Stimulated activated CD8-positive, alpha-beta memory T cell treated with anti-CD3 and anti-CD28 coated beads, Interleukin-4, amount 100 ng/mL, for 24 hours (primary cell): ENCODE data around the gene BRD1.

Source experiments
- DNase-seq: peaks from one replicate; pipeline ENCODE4 v3.0.0-alpha.2; 2020; ENCODE audit warnings: low read depth

BRD1 gene

DNA sequence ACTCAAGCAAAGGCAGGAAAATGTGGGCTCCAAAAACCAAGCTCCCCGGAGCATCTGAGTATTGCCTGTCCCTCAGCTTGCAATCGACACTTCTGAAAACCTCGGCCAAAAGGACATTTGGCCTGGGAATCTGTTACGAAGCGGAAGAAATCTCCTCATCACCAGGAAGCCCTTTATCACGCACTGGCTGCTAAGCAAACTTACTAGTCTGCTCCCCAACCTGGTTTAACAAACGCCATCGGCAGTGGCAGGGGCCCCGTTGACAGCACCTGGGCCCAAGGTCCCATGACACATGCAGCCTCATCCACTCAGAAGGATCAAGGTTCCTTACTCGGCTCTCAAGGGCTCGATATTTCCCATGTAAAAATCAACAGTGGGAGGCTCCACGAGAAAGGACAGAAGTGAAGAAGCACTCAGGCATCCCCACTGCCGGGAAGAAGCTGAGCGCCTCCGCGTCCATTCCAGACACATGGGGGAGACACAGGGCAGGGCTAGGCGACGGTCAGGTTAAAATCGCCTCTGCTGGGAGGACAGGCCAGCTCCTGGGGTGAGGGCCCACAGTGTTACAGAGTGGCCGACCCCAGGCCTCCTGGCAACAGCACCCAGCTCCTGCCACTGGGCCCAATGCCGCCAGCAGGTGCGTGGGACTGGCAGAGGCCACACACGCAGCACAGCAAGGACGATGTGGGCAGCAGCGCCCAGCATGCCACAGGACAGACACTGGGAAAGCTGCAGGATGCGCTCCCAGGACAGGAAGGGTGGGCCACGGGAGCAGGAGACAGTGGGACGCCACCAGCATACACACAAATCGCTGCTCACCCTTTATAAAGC lies 27.1 kb downstream of the BRD1 start:
- no peak for DNase-seq

DNA sequence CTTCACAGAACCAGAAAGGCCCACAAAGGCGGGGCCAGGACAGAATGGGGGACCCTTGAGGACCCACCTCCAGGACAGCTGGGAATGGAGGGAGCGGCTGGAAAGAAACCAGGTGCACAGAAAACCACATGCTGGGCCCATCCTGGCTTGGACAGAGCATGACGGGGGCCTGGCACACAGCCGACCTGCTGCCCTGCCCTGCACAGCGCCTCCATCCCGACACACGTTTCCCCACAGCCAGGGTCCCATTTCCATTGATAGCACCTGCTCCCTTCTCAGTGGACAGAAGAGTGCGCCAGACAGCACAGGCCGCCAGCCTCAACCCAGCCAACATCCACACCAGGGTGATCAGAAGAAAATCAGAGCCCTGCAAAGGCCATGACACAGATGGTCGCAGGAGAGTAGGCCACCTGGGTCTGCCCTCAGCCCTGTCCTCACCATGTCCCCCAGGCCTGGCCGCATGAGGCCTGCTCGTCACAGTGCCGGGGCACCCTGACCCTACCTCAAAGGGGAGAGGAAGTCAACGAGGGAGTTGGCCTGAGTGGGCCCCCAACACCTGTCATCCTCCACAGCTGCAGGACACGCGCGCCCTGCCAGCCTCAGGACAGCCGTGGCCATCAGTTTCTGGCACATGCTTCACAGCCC lies 28.1 kb downstream of the BRD1 start:
- DNase-seq, result no peak

- DNase-seq, result no peak
Measured at GRCh38 chr22:49798486-49799151, 29.1 kb downstream of the BRD1 start.

- DNase-seq, result no peak
Measured at GRCh38 chr22:49797706-49798105, 30.0 kb downstream of the BRD1 start.

GRCh38 chr22:49796596-49797270 lies 30.9 kb downstream of the BRD1 start:
- no peak for DNase-seq

DNA sequence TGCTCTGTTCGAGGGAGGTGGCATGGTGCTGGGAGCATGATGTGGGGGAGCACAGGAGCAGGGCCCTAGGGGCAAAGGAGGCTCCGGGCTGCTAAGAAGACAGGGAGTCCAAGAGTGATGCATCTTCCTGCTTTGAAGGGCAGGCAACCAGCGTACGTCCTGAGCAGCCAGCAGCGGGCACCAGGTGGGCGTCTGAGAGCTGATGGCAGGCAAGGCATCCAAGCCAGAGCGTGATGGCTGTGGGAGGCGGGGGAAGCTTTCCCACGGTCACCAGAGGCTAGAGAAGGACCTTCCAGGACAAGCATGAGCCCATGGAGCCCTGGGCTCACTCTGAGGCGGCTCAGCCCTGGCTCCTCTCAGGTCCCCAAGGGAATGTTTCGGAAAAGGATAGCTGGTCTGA lies 32.2 kb downstream of the BRD1 start:
- no peak for DNase-seq

DNA sequence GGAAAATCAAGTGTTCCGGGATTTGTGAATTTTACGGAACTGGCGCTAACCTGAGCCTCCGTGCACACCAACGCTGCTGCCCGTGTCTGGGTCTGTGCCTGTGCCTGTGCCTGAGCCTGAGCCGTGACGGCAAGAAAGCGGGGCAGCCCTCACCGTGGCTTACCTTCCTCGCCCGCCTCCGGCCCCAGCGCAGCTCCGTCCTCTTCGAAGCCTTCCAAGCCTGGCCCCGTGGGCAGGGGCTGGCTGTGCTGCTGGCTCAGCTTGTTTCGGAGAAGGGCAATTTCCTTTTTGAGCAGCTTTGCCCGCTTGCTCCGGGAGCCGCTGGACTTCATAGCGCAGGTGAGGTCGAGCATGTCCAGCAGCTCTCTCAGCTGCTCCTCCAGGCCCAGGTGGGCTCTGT lies 33.8 kb downstream of the BRD1 start:
- no peak for DNase-seq

DNA sequence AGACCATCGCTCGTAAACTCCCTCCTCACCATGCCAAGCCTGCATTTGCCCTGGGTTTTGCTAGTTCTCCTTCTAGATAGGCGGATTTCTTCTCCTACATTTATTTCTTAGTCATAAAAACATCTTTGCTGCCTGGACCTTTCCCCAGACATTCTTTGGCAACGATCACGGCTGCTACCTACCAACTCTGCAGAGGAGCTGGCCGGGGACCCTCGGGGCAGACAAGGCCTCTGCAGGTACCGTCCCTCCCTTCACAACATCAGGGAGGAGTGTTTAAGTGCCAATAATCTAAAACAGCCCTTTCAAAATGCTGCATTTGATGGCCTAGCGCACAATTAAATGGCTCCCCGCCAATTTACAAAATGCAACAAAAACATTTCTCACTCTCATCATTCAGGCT lies 34.4 kb downstream of the BRD1 start:
- DNase-seq, result no peak

DNA sequence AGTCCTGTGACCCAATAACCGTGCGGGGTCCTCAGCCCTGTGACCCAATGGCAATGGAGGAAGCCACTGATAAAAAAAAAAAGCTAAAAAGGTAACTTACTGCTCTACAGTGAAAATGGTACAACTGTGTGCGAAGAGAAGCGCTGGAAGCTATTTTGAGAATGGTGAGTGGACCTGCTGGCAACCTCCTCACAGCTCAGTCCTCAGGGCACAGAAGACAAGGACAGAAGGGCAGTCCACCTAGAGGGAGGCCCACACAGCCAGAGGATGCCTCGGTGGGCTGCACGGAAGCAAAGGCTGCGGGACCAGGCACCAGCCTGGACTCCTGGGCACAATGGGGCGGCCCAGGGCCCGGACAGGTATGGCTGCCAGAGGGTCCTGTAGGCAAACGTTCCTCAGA lies 35.6 kb downstream of the BRD1 start:
- no peak for DNase-seq

DNA sequence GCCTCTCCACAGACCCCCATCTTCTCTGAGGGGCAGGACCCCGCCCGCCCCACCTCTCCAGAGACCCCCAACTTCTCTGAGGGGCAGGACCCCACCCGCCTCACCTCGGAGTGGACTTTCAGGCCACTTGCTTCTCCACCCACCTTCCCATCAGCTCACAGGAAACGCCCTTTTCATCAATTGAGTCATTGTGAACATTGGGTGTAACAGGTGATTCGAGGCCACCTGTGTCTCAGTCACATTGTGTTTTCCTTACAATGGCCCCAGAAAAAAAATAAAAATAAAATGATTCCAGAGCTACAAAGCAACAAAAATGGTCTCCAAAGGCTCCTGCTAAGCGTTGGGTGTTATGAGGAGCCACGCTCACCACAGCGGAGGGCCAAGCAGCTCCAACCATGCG lies 36.0 kb downstream of the BRD1 start:
- no peak for DNase-seq

DNA sequence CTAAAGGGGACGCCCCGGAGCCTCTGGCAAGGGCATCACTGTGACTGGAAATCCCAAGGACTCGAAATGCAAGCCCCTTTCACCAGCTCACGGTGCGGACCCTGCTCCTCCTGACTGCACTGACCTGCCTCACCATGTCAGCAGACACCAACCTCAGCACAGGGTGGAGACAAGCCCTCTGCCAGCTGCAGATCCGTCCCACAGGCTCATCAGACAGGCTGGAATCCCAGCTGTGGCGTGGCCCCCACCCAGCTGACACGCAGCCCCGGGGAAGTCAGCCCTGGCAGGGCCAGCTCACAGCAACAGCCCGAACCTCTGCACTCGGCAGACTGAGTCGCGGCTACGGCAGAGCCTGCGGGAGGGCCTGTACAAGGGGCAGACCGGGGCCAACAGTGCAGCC lies 36.8 kb downstream of the BRD1 start:
- no peak for DNase-seq

- no peak for DNase-seq
Measured at GRCh38 chr22:49789289-49790141, 38.2 kb downstream of the BRD1 start.

DNA sequence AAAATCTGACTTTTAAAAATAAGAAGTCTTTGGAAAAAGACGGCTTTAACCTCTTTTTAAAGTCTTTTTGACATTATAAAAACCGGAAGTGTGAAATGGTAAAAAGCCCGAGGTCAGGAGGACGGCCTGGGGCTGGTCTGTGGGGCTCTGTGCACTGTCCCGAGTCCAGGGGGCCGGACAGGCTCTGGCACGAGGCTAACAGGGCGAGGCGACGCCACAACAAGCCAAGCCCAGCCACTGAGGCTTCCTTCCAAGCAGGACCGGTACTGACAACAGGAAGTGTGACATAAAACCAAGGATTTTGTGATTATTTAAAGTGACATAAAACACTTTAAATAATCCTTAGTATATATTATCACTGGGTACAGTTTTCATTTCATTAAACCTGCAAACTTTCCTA lies 39.2 kb downstream of the BRD1 start:
- no peak for DNase-seq

DNA sequence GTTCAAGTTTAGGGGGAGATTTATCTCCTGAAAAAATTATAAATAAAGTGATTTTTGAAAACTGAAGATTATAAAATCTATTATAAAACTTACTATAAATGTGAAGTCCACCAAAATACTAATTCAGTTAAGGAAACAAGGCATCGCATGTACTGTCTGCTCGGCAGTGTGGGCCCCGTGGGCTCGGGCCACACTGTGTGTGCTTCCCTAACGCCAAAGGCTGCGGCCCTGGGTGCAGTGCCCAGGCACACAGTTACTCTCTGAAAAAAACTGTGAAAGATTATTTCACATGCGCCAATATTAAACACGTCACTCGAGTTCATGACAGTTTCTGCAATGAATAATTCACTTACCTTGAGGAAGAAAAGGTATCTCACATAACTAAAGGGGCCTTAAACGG lies 39.8 kb downstream of the BRD1 start:
- DNase-seq, result no peak

- no peak for DNase-seq
Measured at GRCh38 chr22:49786976-49787706, 40.5 kb downstream of the BRD1 start.

DNA sequence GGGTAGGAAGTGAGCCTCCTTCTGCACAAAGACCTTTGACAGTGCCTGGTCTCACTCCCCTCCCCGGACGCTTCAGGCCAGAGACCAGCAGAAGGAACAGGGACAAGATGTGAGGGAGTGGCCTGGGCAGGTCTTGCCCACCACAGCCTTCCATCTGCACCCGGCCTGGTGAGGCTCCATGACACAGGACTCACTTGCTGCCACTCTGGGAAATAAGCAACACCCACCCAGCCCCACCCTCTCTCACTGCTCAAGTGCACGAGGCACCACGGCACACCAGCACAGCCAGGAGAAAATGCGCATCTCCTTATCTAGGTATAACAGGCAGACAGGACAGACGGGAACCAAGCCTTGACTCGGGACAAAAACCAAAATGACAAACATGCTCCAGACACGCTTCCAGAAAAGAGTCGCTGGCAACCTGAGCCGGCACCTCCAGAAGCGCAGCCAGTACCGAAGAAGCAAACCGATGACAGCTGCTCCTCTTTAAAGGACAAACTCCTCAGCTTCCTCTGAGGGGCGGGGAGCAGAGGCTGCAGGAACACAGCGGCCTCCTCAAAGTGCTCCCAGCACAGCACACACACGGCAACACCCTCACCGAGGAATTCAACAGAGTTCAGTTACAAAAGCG lies 41.7 kb downstream of the BRD1 start:
- no peak for DNase-seq

GRCh38 chr22:49785046-49785521 lies 42.6 kb downstream of the BRD1 start:
- no peak for DNase-seq

DNA sequence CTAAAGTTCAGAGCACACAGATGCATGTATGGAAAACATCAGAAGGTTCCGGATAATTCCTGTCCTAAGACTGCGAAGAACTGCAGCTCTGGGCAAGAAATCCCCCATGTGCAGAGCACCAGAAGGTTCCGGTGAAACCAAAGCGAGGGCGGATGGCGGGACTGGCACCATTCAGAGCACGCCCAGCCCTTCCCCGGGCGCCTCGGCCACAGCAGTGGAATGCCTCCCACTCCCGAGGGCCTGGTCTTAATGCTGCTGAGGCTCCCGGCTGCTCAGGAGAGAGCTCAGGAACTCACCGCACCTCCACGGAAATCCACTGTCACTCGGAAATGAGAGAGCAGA lies 43.1 kb downstream of the BRD1 start:
- no peak for DNase-seq

GRCh38 chr22:49783926-49784629 lies 43.6 kb downstream of the BRD1 start:
- DNase-seq, result no peak
